Naive thymus-derived CD4-positive, alpha-beta T cell (primary cell): ENCODE measurements around the gene PLCG2. TPM values are rescaled to one million over a fixed set of nuclear protein-coding genes. Genes with fewer than 3 reads are reported as not detected.

ENCODE experiments used
- ATAC-seq: fragments of 150-1000 bp; cut with Tn5 transposase; 2 replicates; pipeline ENCODE4 v1.10.0; 2021; ENCODE audit warnings: mild to moderate bottlenecking, moderate library complexity
- CTCF ChIA-PET: fragments of 350-600 bp; sonication (Branson Sonifier 250); formaldehyde crosslinking; loops from one replicate; lab custom pipeline; 2021; ENCODE audit warnings: antibody characterized with exemption; lab: Charles Lee
- POLR2A ChIA-PET: fragments of 350-600 bp; sonication (Branson Sonifier 250); formaldehyde crosslinking; loops from one replicate; lab custom pipeline; 2021; ENCODE audit warnings: antibody characterized with exemption, inconsistent platforms; lab: Charles Lee
- DNase-seq, 9 donors: peaks; one replicate each; pipeline versions ENCODE4 v3.0.0 to v3.0.0-alpha.2; 2020 to 2022; ENCODE audit warnings: mixed read lengths in 1 of 9
- H3K27ac ChIP-seq: one replicate; pipeline ENCODE4 v1.7.0; 2013; ENCODE audit warnings: mild to moderate bottlenecking, low read depth, low read length, moderate library complexity
- H3K27me3 ChIP-seq, 2 donors: one replicate each; pipeline ENCODE4 v1.7.0; 2013; ENCODE audit warnings: low read length in 2 of 2, mild to moderate bottlenecking in 2 of 2, moderate library complexity in 2 of 2; ENCODE audit not compliant: control insufficient read depth in 2 of 2, insufficient read depth in 2 of 2
- H3K36me3 ChIP-seq, 3 experiments: 1 replicate in 2 of 3; 2 replicates in 1 of 3; pipeline ENCODE4 v1.7.0; 2013; ENCODE audit warnings: low read length in 3 of 3, mild to moderate bottlenecking in 3 of 3, moderate library complexity in 1 of 3; ENCODE audit not compliant: insufficient read depth in 3 of 3, control insufficient read depth in 2 of 3
- H3K4me1 ChIP-seq, 2 donors: one replicate each; pipeline ENCODE4 v1.7.0; 2013; ENCODE audit warnings: low read length in 2 of 2, mild to moderate bottlenecking in 2 of 2, moderate library complexity in 1 of 2; ENCODE audit not compliant: control insufficient read depth in 2 of 2, insufficient read depth in 2 of 2
- H3K4me3 ChIP-seq: 2 replicates; pipeline ENCODE4 v1.7.0; 2013; ENCODE audit warnings: mild to moderate bottlenecking, low read length
- H3K9me3 ChIP-seq, 3 experiments: 1 replicate in 2 of 3; 2 replicates in 1 of 3; pipeline ENCODE4 v1.7.0; 2013; ENCODE audit warnings: low read length in 3 of 3; ENCODE audit not compliant: control insufficient read depth in 2 of 3
- H3K27ac Mint-ChIP-seq, 9 donors: one replicate each; pipeline ENCODE4 v1.8.0; 2020 to 2022; ENCODE audit warnings: mixed read lengths in 9 of 9, mild to moderate bottlenecking in 8 of 9, moderate library complexity in 5 of 9, inconsistent platforms in 2 of 9
- H3K27me3 Mint-ChIP-seq, 5 donors: one replicate each; pipeline ENCODE4 v1.8.0; 2021 to 2022; ENCODE audit warnings: mixed read lengths in 5 of 5, mild to moderate bottlenecking in 1 of 5
- H3K36me3 Mint-ChIP-seq, 5 donors: one replicate each; pipeline ENCODE4 v1.8.0; 2020 to 2022; ENCODE audit warnings: mixed read lengths in 5 of 5, mild to moderate bottlenecking in 3 of 5, inconsistent platforms in 1 of 5
- H3K4me1 Mint-ChIP-seq, 7 donors: one replicate each; pipeline ENCODE4 v1.8.0; 2020 to 2022; ENCODE audit warnings: mixed read lengths in 7 of 7, mild to moderate bottlenecking in 3 of 7, inconsistent platforms in 1 of 7
- H3K4me3 Mint-ChIP-seq, 10 donors: one replicate each; pipeline ENCODE4 v1.8.0; 2020 to 2022; ENCODE audit warnings: mild to moderate bottlenecking in 10 of 10, mixed read lengths in 10 of 10, moderate library complexity in 6 of 10, inconsistent platforms in 2 of 10
- H3K9me3 Mint-ChIP-seq, 11 donors: one replicate each; pipeline ENCODE4 v1.8.0; 2020 to 2022; ENCODE audit warnings: mixed read lengths in 11 of 11, mild to moderate bottlenecking in 4 of 11, inconsistent platforms in 1 of 11, moderate library complexity in 1 of 11
- intact Hi-C, 2 donors: fragments of 100-400 bp; cut with micrococcal nuclease; formaldehyde crosslinking; loops; one replicate each; pipeline ENCODE4 v1.15.1; 2023
- polyA plus RNA-seq, 2 donors: library from polyadenylated mRNA; unstranded; fragments of 300-500 nt; fragmentation: Illumina TruSeq; gene quantifications; one replicate each; pipeline ENCODE4 v1.2.3, GENCODE V29; 2021
- total RNA-seq, 6 experiments: library from RNA in 5 of 6; stranded (reverse) in 5 of 6; gene quantifications; 1 replicate in 5 of 6; 2 replicates in 1 of 6; pipeline ENCODE4 v1.2.3 and lab custom pipeline; 2021 to 2026

Gene PLCG2
- total and polyA plus RNA-seq, 7 experiments from 2014 or later, result 0.07 to 85.8 (median 1.5) TPM

GRCh38 chr16:81814751-81815428, 35.8 kb downstream of the PLCG2 start:
- Histone ChIP-seq H3K4me1 (peaks cover 0 to 20% of the 10 kb centered on the region in 2 donors), H3K9me3 (no peaks in the 10 kb centered on the region), H3K27me3 (no peaks in the 10 kb centered on the region), H3K4me3 (no peak overlapping the region), H3K36me3 (no peaks in the 10 kb centered on the region), H3K27ac (no peak overlapping the region)
- Mint-ChIP-seq H3K4me3 (no peak overlapping the region), H3K27ac (no peak overlapping the region), H3K36me3 (peaks cover 0 to 4% (median 0%) of the 10 kb centered on the region in 5 donors), H3K4me1 (peaks cover 5 to 35% (median 6%) of the 10 kb centered on the region in 7 donors), H3K9me3 (peaks cover 0 to 12% (median 3%) of the 10 kb centered on the region in 11 donors), H3K27me3 (peaks cover 4 to 15% (median 11%) of the 10 kb centered on the region in 5 donors)
- CTCF ChIA-PET, result no interaction called here
- POLR2A ChIA-PET, result no interaction called here
- intact Hi-C loops, result no loop called here
- ATAC-seq (no peak), DNase-seq (no peak)

DNA sequence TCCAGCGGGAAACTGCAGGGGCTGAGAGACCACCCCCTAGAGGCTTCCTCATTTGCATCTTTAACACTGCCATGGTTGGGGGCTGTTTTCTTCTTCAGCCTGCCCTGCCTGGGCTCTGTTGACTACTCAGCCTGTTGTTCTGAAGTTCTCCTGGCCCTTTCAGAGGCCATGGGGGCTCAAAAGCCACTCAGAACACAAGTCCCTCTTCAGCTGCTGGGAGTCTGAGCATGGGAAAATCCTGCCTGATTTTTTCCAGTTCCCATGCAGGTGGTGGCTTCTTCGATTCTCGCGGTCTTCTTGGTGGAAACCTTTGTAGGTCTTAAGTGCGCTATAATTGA, 36.3 kb downstream of the PLCG2 start:
- Histone ChIP-seq H3K9me3 (no peaks in the 10 kb centered on the region), H3K4me1 (peaks cover 0 to 17% of the 10 kb centered on the region in 2 donors), H3K36me3 (no peaks in the 10 kb centered on the region), H3K4me3 (no peak overlapping the region), H3K27ac (no peak overlapping the region), H3K27me3 (no peaks in the 10 kb centered on the region)
- no peak overlapping the region for H3K4me3 Mint-ChIP-seq
- peaks cover 5 to 31% (median 6%) of the 10 kb centered on the region in 7 donors for H3K4me1 Mint-ChIP-seq
- peaks cover 0 to 12% (median 3%) of the 10 kb centered on the region in 11 donors for H3K9me3 Mint-ChIP-seq
- H3K36me3 Mint-ChIP-seq, result peaks cover 0 to 4% (median 0%) of the 10 kb centered on the region in 5 donors
- no peak overlapping the region for H3K27ac Mint-ChIP-seq
- ATAC-seq (no peak), DNase-seq (no peak)
- CTCF ChIA-PET, result no interaction called here
- peaks cover 4 to 15% (median 11%) of the 10 kb centered on the region in 5 donors for H3K27me3 Mint-ChIP-seq
- POLR2A ChIA-PET, result no interaction called here
- intact Hi-C loops, result no loop called here

DNA sequence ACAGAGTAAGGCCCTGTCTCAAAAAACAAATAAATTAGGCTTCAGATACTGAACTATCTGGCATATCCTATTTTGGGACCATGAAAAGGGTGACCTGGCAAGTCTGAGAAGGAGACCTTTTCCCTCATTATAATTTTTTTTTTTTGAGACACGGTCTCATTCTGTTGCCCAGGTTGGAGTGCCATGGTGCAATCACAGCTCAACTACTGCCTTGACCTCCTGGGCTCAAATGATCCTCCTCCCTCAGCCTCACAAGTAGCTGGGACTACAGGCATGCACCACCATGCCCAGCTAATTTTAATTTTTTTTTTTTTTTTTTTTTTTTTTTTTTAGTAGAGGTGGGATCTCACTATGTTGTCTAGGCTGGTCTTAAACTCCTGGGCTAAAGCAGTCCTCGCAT, 37.3 kb downstream of the PLCG2 start:
- H3K36me3 Mint-ChIP-seq, result peaks cover 0 to 4% (median 0%) of the 10 kb centered on the region in 5 donors
- H3K4me3 Mint-ChIP-seq, result no peak overlapping the region
- no peak overlapping the region for H3K27ac Mint-ChIP-seq
- ChIA-PET CTCF (no interaction called here), POLR2A (no interaction called here)
- Histone ChIP-seq H3K27ac (no peak overlapping the region), H3K4me3 (no peak overlapping the region), H3K4me1 (peaks cover 0 to 9% of the 10 kb centered on the region in 2 donors), H3K27me3 (no peaks in the 10 kb centered on the region), H3K9me3 (no peaks in the 10 kb centered on the region), H3K36me3 (no peaks in the 10 kb centered on the region)
- peaks cover 5 to 27% (median 6%) of the 10 kb centered on the region in 7 donors for H3K4me1 Mint-ChIP-seq
- H3K9me3 Mint-ChIP-seq, result peaks cover 0 to 12% (median 3%) of the 10 kb centered on the region in 11 donors
- ATAC-seq, result no peak
- intact Hi-C loops, result no loop called here
- DNase-seq, result no peak
- H3K27me3 Mint-ChIP-seq, result peaks cover 2 to 14% (median 9%) of the 10 kb centered on the region in 5 donors

DNA sequence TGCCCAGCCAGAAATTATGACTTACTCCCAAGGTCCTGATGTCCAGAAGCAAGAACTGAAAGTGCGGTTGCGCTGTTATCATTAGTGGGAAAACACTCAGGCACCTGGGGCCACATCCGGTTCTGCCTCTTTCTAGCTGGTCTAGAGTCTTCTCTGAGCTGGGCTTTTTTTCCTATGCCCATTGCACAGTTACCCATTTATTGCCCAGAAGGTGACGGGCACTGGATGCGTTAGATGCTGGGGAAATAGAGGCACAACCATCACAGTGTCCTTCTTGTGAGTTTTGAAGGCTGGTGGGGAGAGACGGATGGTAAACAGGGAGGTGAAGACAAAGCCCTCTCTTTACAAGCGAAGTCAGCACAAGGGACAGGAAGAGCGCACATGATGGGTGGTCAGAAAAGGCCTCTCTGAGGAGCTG, 37.7 kb downstream of the PLCG2 start:
- ChIA-PET CTCF (no interaction called here), POLR2A (no interaction called here)
- Mint-ChIP-seq H3K36me3 (peaks cover 0 to 4% (median 0%) of the 10 kb centered on the region in 5 donors), H3K27ac (peak overlapping the region in 1 of 9 donors; percentile 30), H3K27me3 (peaks cover 0 to 15% (median 9%) of the 10 kb centered on the region in 5 donors), H3K4me3 (no peak overlapping the region), H3K9me3 (peaks cover 0 to 12% (median 3%) of the 10 kb centered on the region in 11 donors), H3K4me1 (peaks cover 5 to 30% (median 6%) of the 10 kb centered on the region in 7 donors)
- H3K36me3 ChIP-seq, result no peaks in the 10 kb centered on the region
- H3K4me3 ChIP-seq, result no peak overlapping the region
- H3K27ac ChIP-seq, result no peak overlapping the region
- H3K27me3 ChIP-seq, result no peaks in the 10 kb centered on the region
- ATAC-seq, result no peak
- no peaks in the 10 kb centered on the region for H3K9me3 ChIP-seq
- peaks cover 0 to 8% of the 10 kb centered on the region in 2 donors for H3K4me1 ChIP-seq
- no peak for DNase-seq
- intact Hi-C loops, result no loop called here

DNA sequence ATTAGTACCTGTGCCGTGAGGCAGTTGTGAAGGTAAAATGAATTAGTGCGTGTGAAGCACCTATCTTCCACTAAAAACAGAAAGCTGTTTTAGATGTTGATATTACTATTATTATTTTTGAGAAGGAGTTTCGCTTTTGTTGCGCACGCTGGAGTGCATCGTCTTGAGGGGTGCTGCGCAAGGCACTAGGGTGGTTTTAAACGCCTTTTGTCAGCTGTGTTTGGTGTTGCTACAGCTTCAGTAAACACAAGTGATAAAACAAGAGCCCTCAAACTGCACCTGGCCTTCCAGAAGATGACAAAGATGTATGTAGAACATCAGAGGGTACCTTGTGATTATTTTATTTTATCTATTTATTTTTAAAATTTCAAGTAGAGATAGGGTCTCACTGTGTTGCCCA, 38.2 kb downstream of the PLCG2 start:
- Histone ChIP-seq H3K4me1 (peaks cover 0 to 8% of the 10 kb centered on the region in 2 donors), H3K4me3 (no peak overlapping the region), H3K27me3 (no peaks in the 10 kb centered on the region), H3K27ac (no peak overlapping the region), H3K9me3 (no peaks in the 10 kb centered on the region), H3K36me3 (no peaks in the 10 kb centered on the region)
- DNase-seq (no peak), ATAC-seq (peak; percentile 79)
- CTCF ChIA-PET, result no interaction called here
- no peak overlapping the region for H3K4me3 Mint-ChIP-seq
- POLR2A ChIA-PET, result no interaction called here
- H3K36me3 Mint-ChIP-seq, result peaks cover 0 to 4% (median 0%) of the 10 kb centered on the region in 5 donors
- intact Hi-C loops, result no loop called here
- peaks cover 5 to 33% (median 6%) of the 10 kb centered on the region in 7 donors for H3K4me1 Mint-ChIP-seq
- H3K9me3 Mint-ChIP-seq, result peaks cover 0 to 10% (median 3%) of the 10 kb centered on the region in 11 donors
- peaks cover 0 to 20% (median 14%) of the 10 kb centered on the region in 5 donors for H3K27me3 Mint-ChIP-seq
- no peak overlapping the region for H3K27ac Mint-ChIP-seq

GRCh38 chr16:81817789-81818567, 38.9 kb downstream of the PLCG2 start:
- Mint-ChIP-seq H3K4me1 (peaks cover 5 to 33% (median 6%) of the 10 kb centered on the region in 7 donors), H3K4me3 (peak overlapping the region in 1 of 10 donors; percentile 29), H3K9me3 (peaks cover 0 to 5% (median 0%) of the 10 kb centered on the region in 11 donors), H3K27ac (peak overlapping the region in 1 of 9 donors; percentile 16), H3K27me3 (peaks cover 0 to 20% (median 11%) of the 10 kb centered on the region in 5 donors), H3K36me3 (peaks cover 0 to 4% (median 0%) of the 10 kb centered on the region in 5 donors)
- DNase-seq (no peak), ATAC-seq (peak; percentile 83)
- Histone ChIP-seq H3K4me1 (peaks cover 0 to 10% of the 10 kb centered on the region in 2 donors), H3K27ac (no peak overlapping the region), H3K27me3 (no peaks in the 10 kb centered on the region), H3K4me3 (no peak overlapping the region), H3K9me3 (no peaks in the 10 kb centered on the region), H3K36me3 (no peaks in the 10 kb centered on the region)
- POLR2A ChIA-PET, result no interaction called here
- CTCF ChIA-PET, result no interaction called here
- intact Hi-C loops, result no loop called here
